ENCODE measurements around the gene CDKAL1. TPM values are rescaled to one million over a fixed set of nuclear protein-coding genes. Genes with fewer than 3 reads are reported as not detected.
A peak's percentile ranks its signal among the peaks of the same experiment; 100 is the strongest.

CDKAL1 gene
- total and polyA plus RNA-seq, 10 of the 15 experiments (the other 5 are each of a cell fraction or from before 2014, with no cell fraction given), result 10.7 to 26.9 (median 17.3) TPM

DNA sequence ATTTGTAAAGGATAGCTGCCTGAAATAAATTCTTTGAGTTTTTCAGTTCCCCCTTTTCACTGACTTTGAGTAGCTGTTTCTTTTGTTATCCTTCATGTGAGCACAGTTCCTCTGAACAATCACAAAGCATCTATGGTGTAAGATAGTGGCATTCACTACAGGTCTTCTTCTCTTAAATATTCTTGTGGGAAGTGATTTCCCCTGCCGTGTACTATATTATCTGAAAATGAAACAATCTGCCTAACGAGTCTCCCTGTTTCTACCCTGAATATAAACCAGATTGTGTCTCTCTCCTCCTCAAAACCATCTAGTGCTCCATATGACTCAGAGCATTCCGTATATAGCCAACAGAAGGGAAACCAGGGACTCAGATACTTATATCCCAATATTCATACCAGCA is 679.2 kb downstream of the CDKAL1 start (continued):
- TF ChIP-seq, protein P1, sequence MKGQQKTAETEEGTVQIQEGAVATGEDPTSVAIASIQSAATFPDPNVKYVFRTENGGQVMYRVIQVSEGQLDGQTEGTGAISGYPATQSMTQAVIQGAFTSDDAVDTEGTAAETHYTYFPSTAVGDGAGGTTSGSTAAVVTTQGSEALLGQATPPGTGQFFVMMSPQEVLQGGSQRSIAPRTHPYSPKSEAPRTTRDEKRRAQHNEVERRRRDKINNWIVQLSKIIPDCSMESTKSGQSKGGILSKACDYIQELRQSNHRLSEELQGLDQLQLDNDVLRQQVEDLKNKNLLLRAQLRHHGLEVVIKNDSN (IDR thresholded peaks at IDR 0.05; ENCODE audit: borderline replicate concordance, extremely low read length, insufficient read depth, low read depth, low read length), result no peak
- TF ChIP-seq MEF2A (IDR thresholded peaks at IDR 0.05; ENCODE audit: insufficient read depth, low read depth, low read length) (peak; percentile 37), ZNF622 (IDR thresholded peaks at IDR 0.05) (no peak), FOS (IDR thresholded peaks at IDR 0.05; ENCODE audit: borderline replicate concordance, extremely low read depth, insufficient read length) (no peak), CBX3 (IDR thresholded peaks at IDR 0.05; ENCODE audit: borderline replicate concordance, low read depth) (no peak), PAX5 (IDR thresholded peaks at IDR 0.05; ENCODE audit: borderline replicate concordance, low read depth, low read length) (no peak), TAF1 (IDR thresholded peaks at IDR 0.05; ENCODE audit: borderline replicate concordance, low read depth, low read length) (no peak), MYC (IDR thresholded peaks at IDR 0.05; ENCODE audit: insufficient read depth, insufficient read length, insufficient replicate concordance, low read length, severe bottlenecking) (no peak), STAT3 (IDR thresholded peaks at IDR 0.05; ENCODE audit: low read depth, low read length) (no peak; the same call in 1 of the 2 replicates), HDGF (IDR thresholded peaks at IDR 0.05) (no peak), CHD2 (IDR thresholded peaks at IDR 0.05; ENCODE audit: borderline replicate concordance, low read depth, low read length) (0 out of 2 replicates have a peak, but pooled peaks have one; percentile 23), SP1 (IDR thresholded peaks at IDR 0.05; ENCODE audit: low read depth, low read length) (no peak), SMARCA5 (IDR thresholded peaks at IDR 0.05) (no peak), NFXL1 (IDR thresholded peaks at IDR 0.05; ENCODE audit: borderline replicate concordance) (no peak), BCL11A (IDR thresholded peaks at IDR 0.05; ENCODE audit: low read depth, low read length) (peak; percentile 30; the same call in 1 of the 2 replicates), STAT1 (conservative IDR thresholded peaks at IDR 0.05) (no peak), MYB (IDR thresholded peaks at IDR 0.05; ENCODE audit: borderline replicate concordance, low read depth, low read length) (no peak), CREM (IDR thresholded peaks at IDR 0.05; ENCODE audit: low read depth) (peak; percentile 10; the same call in 1 of the 2 replicates), SUPT20H (IDR thresholded peaks at IDR 0.05; ENCODE audit: borderline replicate concordance, control insufficient read depth, low read depth, low read length) (no peak), HDAC6 (IDR thresholded peaks at IDR 0.05; ENCODE audit: unreplicated experiment) (no peak)
- TF ChIP-seq, protein P2, sequence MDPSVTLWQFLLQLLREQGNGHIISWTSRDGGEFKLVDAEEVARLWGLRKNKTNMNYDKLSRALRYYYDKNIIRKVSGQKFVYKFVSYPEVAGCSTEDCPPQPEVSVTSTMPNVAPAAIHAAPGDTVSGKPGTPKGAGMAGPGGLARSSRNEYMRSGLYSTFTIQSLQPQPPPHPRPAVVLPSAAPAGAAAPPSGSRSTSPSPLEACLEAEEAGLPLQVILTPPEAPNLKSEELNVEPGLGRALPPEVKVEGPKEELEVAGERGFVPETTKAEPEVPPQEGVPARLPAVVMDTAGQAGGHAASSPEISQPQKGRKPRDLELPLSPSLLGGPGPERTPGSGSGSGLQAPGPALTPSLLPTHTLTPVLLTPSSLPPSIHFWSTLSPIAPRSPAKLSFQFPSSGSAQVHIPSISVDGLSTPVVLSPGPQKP (IDR thresholded peaks at IDR 0.05; ENCODE audit: low read depth, low read length), result no peak
- TF ChIP-seq, protein P3, sequence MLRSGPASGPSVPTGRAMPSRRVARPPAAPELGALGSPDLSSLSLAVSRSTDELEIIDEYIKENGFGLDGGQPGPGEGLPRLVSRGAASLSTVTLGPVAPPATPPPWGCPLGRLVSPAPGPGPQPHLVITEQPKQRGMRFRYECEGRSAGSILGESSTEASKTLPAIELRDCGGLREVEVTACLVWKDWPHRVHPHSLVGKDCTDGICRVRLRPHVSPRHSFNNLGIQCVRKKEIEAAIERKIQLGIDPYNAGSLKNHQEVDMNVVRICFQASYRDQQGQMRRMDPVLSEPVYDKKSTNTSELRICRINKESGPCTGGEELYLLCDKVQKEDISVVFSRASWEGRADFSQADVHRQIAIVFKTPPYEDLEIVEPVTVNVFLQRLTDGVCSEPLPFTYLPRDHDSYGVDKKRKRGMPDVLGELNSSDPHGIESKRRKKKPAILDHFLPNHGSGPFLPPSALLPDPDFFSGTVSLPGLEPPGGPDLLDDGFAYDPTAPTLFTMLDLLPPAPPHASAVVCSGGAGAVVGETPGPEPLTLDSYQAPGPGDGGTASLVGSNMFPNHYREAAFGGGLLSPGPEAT (IDR thresholded peaks at IDR 0.05; ENCODE audit: low read depth), result peak; percentile 80; the same call in 1 of the 2 replicates
- TF ChIP-seq, protein P4, sequence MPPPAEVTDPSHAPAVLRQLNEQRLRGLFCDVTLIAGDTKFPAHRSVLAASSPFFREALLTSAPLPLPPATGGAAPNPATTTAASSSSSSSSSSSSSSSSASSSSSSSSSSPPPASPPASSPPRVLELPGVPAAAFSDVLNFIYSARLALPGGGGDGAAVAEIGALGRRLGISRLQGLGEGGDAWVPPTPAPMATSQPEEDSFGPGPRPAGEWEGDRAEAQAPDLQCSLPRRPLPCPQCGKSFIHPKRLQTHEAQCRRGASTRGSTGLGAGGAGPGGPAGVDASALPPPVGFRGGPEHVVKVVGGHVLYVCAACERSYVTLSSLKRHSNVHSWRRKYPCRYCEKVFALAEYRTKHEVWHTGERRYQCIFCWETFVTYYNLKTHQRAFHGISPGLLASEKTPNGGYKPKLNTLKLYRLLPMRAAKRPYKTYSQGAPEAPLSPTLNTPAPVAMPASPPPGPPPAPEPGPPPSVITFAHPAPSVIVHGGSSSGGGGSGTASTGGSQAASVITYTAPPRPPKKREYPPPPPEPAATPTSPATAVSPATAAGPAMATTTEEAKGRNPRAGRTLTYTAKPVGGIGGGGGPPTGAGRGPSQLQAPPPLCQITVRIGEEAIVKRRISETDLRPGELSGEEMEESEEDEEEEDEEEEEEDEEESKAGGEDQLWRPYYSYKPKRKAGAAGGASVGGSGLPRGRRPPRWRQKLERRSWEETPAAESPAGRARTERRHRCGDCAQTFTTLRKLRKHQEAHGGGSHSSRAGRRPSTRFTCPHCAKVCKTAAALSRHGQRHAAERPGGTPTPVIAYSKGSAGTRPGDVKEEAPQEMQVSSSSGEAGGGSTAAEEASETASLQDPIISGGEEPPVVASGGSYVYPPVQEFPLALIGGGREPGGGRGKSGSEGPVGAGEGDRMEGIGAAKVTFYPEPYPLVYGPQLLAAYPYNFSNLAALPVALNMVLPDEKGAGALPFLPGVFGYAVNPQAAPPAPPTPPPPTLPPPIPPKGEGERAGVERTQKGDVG (CRISPR knock-in tag; IDR thresholded peaks at IDR 0.05), result no peak
- TF ChIP-seq, protein P5, sequence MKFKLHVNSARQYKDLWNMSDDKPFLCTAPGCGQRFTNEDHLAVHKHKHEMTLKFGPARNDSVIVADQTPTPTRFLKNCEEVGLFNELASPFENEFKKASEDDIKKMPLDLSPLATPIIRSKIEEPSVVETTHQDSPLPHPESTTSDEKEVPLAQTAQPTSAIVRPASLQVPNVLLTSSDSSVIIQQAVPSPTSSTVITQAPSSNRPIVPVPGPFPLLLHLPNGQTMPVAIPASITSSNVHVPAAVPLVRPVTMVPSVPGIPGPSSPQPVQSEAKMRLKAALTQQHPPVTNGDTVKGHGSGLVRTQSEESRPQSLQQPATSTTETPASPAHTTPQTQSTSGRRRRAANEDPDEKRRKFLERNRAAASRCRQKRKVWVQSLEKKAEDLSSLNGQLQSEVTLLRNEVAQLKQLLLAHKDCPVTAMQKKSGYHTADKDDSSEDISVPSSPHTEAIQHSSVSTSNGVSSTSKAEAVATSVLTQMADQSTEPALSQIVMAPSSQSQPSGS (IDR thresholded peaks at IDR 0.05; ENCODE audit: low read length), result peak; percentile 79
